ENCODE data around the gene GPRC5B.

GPRC5B gene

GRCh38 chr16:19844945-19845641 is 39.6 kb downstream of the GPRC5B start:
- DNase-seq (ENCODE audit: low spot score): peak; percentile 55

- no peak for DNase-seq (ENCODE audit: low spot score)
These were observed 41.3 kb downstream of the GPRC5B start for GRCh38 chr16:19843371-19843770.

- no peak for DNase-seq (ENCODE audit: low spot score)
These were observed 42.1 kb downstream of the GPRC5B start for GRCh38 chr16:19842426-19843157.

GRCh38 chr16:19841184-19841583 is 43.5 kb downstream of the GPRC5B start:
- DNase-seq (ENCODE audit: low spot score): peak; percentile 31

- DNase-seq (ENCODE audit: low spot score): no peak
These were observed 44.0 kb downstream of the GPRC5B start for GRCh38 chr16:19840524-19841110.

GRCh38 chr16:19837984-19838707 is 46.5 kb downstream of the GPRC5B start:
- DNase-seq (ENCODE audit: low spot score): no peak

GRCh38 chr16:19837331-19837980 is 47.2 kb downstream of the GPRC5B start:
- DNase-seq (ENCODE audit: low spot score): peak; percentile 94

GRCh38 chr16:19835968-19836421 is 48.7 kb downstream of the GPRC5B start:
- DNase-seq (ENCODE audit: low spot score): no peak

- no peak for DNase-seq (ENCODE audit: low spot score)
These were observed 49.5 kb downstream of the GPRC5B start for GRCh38 chr16:19835196-19835595.

GRCh38 chr16:19833581-19833980 is 51.1 kb downstream of the GPRC5B start:
- DNase-seq (ENCODE audit: low spot score): no peak

- no peak for DNase-seq (ENCODE audit: low spot score)
These were observed 51.5 kb downstream of the GPRC5B start for GRCh38 chr16:19833176-19833575.

GRCh38 chr16:19831678-19832077 is 53.0 kb downstream of the GPRC5B start:
- no peak for DNase-seq (ENCODE audit: low spot score)

- DNase-seq (ENCODE audit: low spot score): no peak
These were observed 53.6 kb downstream of the GPRC5B start for GRCh38 chr16:19830902-19831560.

- no peak for DNase-seq (ENCODE audit: low spot score)
These were observed 54.6 kb downstream of the GPRC5B start for GRCh38 chr16:19829844-19830692.

- no peak for DNase-seq (ENCODE audit: low spot score)
These were observed 60.4 kb downstream of the GPRC5B start for GRCh38 chr16:19824216-19824615.

- DNase-seq (ENCODE audit: low spot score): no peak
These were observed 61.3 kb downstream of the GPRC5B start for GRCh38 chr16:19823322-19823721.

GRCh38 chr16:19822533-19822932 is 62.1 kb downstream of the GPRC5B start:
- no peak for DNase-seq (ENCODE audit: low spot score)

GRCh38 chr16:19817875-19818274 is 66.8 kb downstream of the GPRC5B start:
- no peak for DNase-seq (ENCODE audit: low spot score)

GRCh38 chr16:19817122-19817521 is 67.5 kb downstream of the GPRC5B start:
- DNase-seq (ENCODE audit: low spot score): no peak

GRCh38 chr16:19815418-19815817 is 69.2 kb downstream of the GPRC5B start:
- no peak for DNase-seq (ENCODE audit: low spot score)
